Upper lobe of left lung (tissue), 4 donors: ENCODE measurements around the gene SNX1.

Experiments
- CTCF ChIP-seq, 6 experiments: fragments of 450-650 bp in 4 of 6; fragments of 200-600 bp in 2 of 6; sonication (generic) in 2 of 6; IDR thresholded peaks; one replicate each; pipeline ENCODE4 v1.5.1; 2016 to 2019; ENCODE audit warnings: antibody characterized with exemption in 6 of 6
- EP300 ChIP-seq, 4 donors: sonication (generic); formaldehyde crosslinking; IDR thresholded peaks; one replicate each; pipeline ENCODE4 v1.5.1; 2017; ENCODE audit warnings: antibody characterized with exemption in 4 of 4, control low read depth in 2 of 4
- POLR2A ChIP-seq, 4 donors: fragments of 450-650 bp; IDR thresholded peaks; one replicate each; pipeline ENCODE4 v1.5.1; 2016 to 2017; ENCODE audit warnings: antibody characterized with exemption in 4 of 4, mild to moderate bottlenecking in 2 of 4

- TF ChIP-seq CTCF (IDR thresholded peaks at IDR 0.05): no peak
- TF ChIP-seq POLR2A (IDR thresholded peaks at IDR 0.05): no peak
- TF ChIP-seq EP300 (IDR thresholded peaks at IDR 0.05): no peak
Observed at GRCh38 chr15:64122444-64122843, 26.7 kb downstream of the SNX1 start.
